PFSK-1 (cell line): ENCODE measurements around the gene LDLRAD4.

ENCODE experiments used
- FOXP2 ChIP-seq: optimal IDR thresholded peaks from 2 replicates; pipeline ENCODE3; 2011; ENCODE audit warnings: borderline replicate concordance, control low read depth, inconsistent platforms; ENCODE audit not compliant: insufficient read depth; ENCODE audit errors: extremely low read length, extremely low read depth
- POLR2AphosphoS5 ChIP-seq: IDR thresholded peaks from 2 replicates; pipeline ENCODE4 v1.6.1; 2012; ENCODE audit warnings: low read depth, mild to moderate bottlenecking, control low read depth, low read length, moderate library complexity
- REST ChIP-seq, 2 experiments: IDR thresholded peaks; 2 replicates each; pipeline versions ENCODE4 v1.6.1 to v1.8.0; 2011 to 2012; ENCODE audit warnings: low read depth in 2 of 2, low read length in 2 of 2, control low read depth in 1 of 2, inconsistent platforms in 1 of 2, mild to moderate bottlenecking in 1 of 2, moderate library complexity in 1 of 2; ENCODE audit not compliant: insufficient read depth in 1 of 2
- SIN3A ChIP-seq: IDR thresholded peaks from 2 replicates; pipeline ENCODE4 v1.6.1; 2012; ENCODE audit warnings: mild to moderate bottlenecking, low read length, moderate library complexity, borderline replicate concordance; ENCODE audit not compliant: insufficient read depth
- TAF1 ChIP-seq: IDR thresholded peaks from 2 replicates; pipeline ENCODE4 v1.6.1; 2012; ENCODE audit warnings: low read length, control low read depth, borderline replicate concordance; ENCODE audit not compliant: insufficient read depth

The LDLRAD4 gene

GRCh38 chr18:13620818-13621445 lies 402.4 kb downstream of the LDLRAD4 start:
- TF ChIP-seq SIN3A: no peak
- no peak for TF ChIP-seq REST (IDR thresholded peaks at IDR 0.05; ENCODE audit: insufficient read depth in 1 of 2, low read depth in 2 of 2, low read length in 2 of 2)
- no peak for TF ChIP-seq TAF1
- TF ChIP-seq FOXP2: no peak
- TF ChIP-seq POLR2AphosphoS5: no peak

GRCh38 chr18:13621446-13621849 lies 402.9 kb downstream of the LDLRAD4 start:
- TF ChIP-seq POLR2AphosphoS5 (no peak), REST (IDR thresholded peaks at IDR 0.05; ENCODE audit: insufficient read depth in 1 of 2, low read depth in 2 of 2, low read length in 2 of 2) (no peak), TAF1 (no peak), SIN3A (no peak), FOXP2 (no peak)

GRCh38 chr18:13621886-13622619 lies 403.5 kb downstream of the LDLRAD4 start:
- TF ChIP-seq POLR2AphosphoS5: no peak
- no peak for TF ChIP-seq TAF1
- no peak for TF ChIP-seq REST (IDR thresholded peaks at IDR 0.05; ENCODE audit: insufficient read depth in 1 of 2, low read depth in 2 of 2, low read length in 2 of 2)
- no peak for TF ChIP-seq SIN3A

GRCh38 chr18:13622751-13623150 lies 404.2 kb downstream of the LDLRAD4 start:
- TF ChIP-seq FOXP2: no peak

GRCh38 chr18:13623348-13623747 lies 404.8 kb downstream of the LDLRAD4 start:
- no peak for TF ChIP-seq POLR2AphosphoS5
- TF ChIP-seq SIN3A: no peak
- no peak for TF ChIP-seq FOXP2
- no peak for TF ChIP-seq TAF1
- no peak for TF ChIP-seq REST (IDR thresholded peaks at IDR 0.05; ENCODE audit: insufficient read depth in 1 of 2, low read depth in 2 of 2, low read length in 2 of 2)
